Measurements from ENCODE around the gene SORT1. TPM values are rescaled to one million over a fixed set of nuclear protein-coding genes. Genes with fewer than 3 reads are reported as not detected.

Gene SORT1
- total and polyA plus RNA-seq, 7 experiments from 2014 or later: 1.0 to 25.6 (median 1.8) TPM; not detected in 2

DNA sequence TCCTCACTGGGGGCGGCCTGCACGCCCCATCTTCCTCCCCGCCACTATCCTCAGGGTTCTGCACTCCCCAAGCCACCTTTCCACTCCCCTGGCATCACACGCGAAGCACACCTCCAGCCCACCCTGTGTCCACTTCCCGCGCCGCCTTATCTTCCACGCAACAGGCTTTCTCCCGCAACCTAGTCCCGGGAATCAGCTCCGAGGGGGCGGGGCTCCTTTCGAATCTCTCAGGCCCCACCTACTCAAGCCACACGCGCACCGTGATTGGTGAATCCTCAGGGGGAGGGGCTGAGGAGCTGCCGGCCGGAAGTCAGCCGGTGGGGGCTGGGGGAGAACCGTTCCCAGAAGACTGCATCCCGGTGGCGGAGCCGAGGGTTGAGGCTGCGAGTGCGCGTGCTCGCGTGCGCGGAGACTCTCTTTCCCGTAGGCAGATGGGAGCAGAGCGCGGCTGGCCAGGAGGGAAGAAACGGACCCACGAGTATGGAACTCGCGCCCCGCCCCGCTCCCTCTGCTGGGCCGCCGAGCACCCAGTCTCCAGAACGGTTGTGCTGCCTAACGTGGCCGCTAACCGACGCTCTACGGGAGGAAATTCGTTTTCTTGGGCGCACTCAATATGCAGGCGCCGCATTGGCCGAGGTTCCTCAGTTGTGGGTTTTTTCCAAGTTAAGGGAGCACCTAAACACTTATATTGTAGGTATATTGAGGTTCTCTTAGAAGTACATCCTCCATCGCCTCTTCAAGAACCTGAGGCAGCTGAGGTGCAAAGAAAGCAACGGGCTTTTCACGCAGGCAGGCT, 114.6 kb downstream of the SORT1 start, which contains the start of gene PSRC1:
Gene PSRC1 (minus strand): TSS at position 194 of the 796 bp plus-strand sequence.
- Histone ChIP-seq H3K27ac (ENCODE audit: low read depth, low read length) (peak within 1 kb of the TSS; percentile 65), H3K27me3 (ENCODE audit: control insufficient read depth in 2 of 2, insufficient read depth in 2 of 2, low read length in 2 of 2) (no peaks in the 10 kb centered on the region), H3K4me3 (ENCODE audit: low read length) (peak within 1 kb of the TSS; percentile 92), H3K36me3 (ENCODE audit: control insufficient read depth in 2 of 3, insufficient read depth in 3 of 3, low read length in 3 of 3) (no peaks in the 10 kb centered on the region), H3K9me3 (ENCODE audit: control insufficient read depth in 2 of 3, low read length in 3 of 3) (no peaks in the 10 kb centered on the region), H3K4me1 (ENCODE audit: control insufficient read depth in 2 of 2, insufficient read depth in 2 of 2, low read length in 2 of 2) (peaks cover 8 to 11% of the 10 kb centered on the region in 2 donors)
- Mint-ChIP-seq H3K27ac (peak within 1 kb of the TSS; percentile 55 to 94 (median 88)), H3K36me3 (peaks cover 0 to 9% (median 0%) of the 10 kb centered on the region in 5 donors), H3K4me3 (peak within 1 kb of the TSS; percentile 89 to 99 (median 96)), H3K9me3 (no peaks in the 10 kb centered on the region), H3K4me1 (peaks cover 6 to 29% (median 14%) of the 10 kb centered on the region in 7 donors), H3K27me3 (peaks cover 0 to 8% (median 0%) of the 10 kb centered on the region in 5 donors)
- POLR2A ChIA-PET: interaction anchor here (1.3 to 1.7 kb wide), 5 partner anchors 69 to 751 kb away, joined by 4 to 5 read pairs (median 4); partner anchors contain the start of genes SARS1 and STRIP1
- ATAC-seq (peak; percentile 98), DNase-seq (peak; percentile 78 to 94 (median 88))
- intact Hi-C loops (cut with micrococcal nuclease): loop anchor here (1.0 to 10.0 kb wide), 11 partner anchors 20 to 338 kb away; partner anchors contain the start of genes ATXN7L2 (in 2 of the 2), CELSR2 (in 2 of the 2), SARS1 (in 2 of the 2) and CLCC1 (in 1 of the 2)
- CTCF ChIA-PET: interaction anchor here (0.7 to 4.5 kb wide), 8 partner anchors 9 to 249 kb away, joined by 3 to 22 read pairs (median 4); no protein-coding TSS in a partner anchor

DNA sequence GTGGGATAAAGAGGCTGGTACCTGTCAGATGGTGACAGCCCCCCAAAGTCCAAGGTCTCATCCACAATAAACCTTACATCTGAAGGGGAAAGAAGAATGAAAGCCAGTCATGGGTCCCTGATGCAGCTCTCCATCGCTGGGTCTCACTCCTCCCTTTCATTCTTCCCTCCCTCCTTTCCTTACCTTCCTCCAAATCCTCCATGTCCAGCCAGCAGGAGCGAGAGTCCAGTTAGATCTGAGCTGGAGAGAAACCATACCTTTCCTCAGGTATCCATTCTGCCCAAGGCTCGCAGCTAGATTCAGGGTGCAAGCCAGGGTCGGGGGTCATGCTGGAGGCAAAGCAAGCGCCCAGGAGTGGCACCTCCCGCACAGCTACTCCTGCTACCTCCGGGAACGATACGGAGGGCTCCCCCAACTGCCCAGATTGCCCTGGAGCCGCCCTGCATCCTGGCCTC, 115.2 kb downstream of the SORT1 start:
- no peak for ATAC-seq
- POLR2A ChIA-PET: interaction anchor here (1.3 to 1.7 kb wide), 5 partner anchors 69 to 752 kb away, joined by 4 to 5 read pairs (median 4); partner anchors contain the start of genes SARS1 and STRIP1
- Histone ChIP-seq H3K9me3 (ENCODE audit: control insufficient read depth in 2 of 3, low read length in 3 of 3) (no peaks in the 10 kb centered on the region), H3K27ac (ENCODE audit: low read depth, low read length) (peak overlapping the region; percentile 65), H3K27me3 (ENCODE audit: control insufficient read depth in 2 of 2, insufficient read depth in 2 of 2, low read length in 2 of 2) (no peaks in the 10 kb centered on the region), H3K36me3 (ENCODE audit: control insufficient read depth in 2 of 3, insufficient read depth in 3 of 3, low read length in 3 of 3) (no peaks in the 10 kb centered on the region), H3K4me3 (ENCODE audit: low read length) (peak overlapping the region; percentile 92), H3K4me1 (ENCODE audit: control insufficient read depth in 2 of 2, insufficient read depth in 2 of 2, low read length in 2 of 2) (peaks cover 8 to 11% of the 10 kb centered on the region in 2 donors)
- Mint-ChIP-seq H3K36me3 (peaks cover 0 to 9% (median 0%) of the 10 kb centered on the region in 5 donors), H3K9me3 (no peaks in the 10 kb centered on the region), H3K27me3 (peaks cover 0 to 4% (median 0%) of the 10 kb centered on the region in 5 donors), H3K4me1 (peaks cover 6 to 31% (median 14%) of the 10 kb centered on the region in 7 donors), H3K27ac (peak overlapping the region in 7 of 9 donors; percentile 55 to 93 (median 78)), H3K4me3 (peak overlapping the region; percentile 89 to 99 (median 96))
- intact Hi-C loops (cut with micrococcal nuclease): loop anchor here in 1 of 2 donors (2.0 to 10.0 kb wide), 2 partner anchors 318 to 338 kb away; partner anchors contain the start of gene CLCC1
- no peak for DNase-seq
- CTCF ChIA-PET: interaction anchor here (0.7 to 4.5 kb wide), 6 partner anchors 20 to 250 kb away, joined by 3 to 22 read pairs (median 4); no protein-coding TSS in a partner anchor

- no peaks in the 10 kb centered on the region for H3K27me3 ChIP-seq (ENCODE audit: control insufficient read depth in 2 of 2, insufficient read depth in 2 of 2, low read length in 2 of 2)
- peaks cover 6 to 36% (median 18%) of the 10 kb centered on the region in 7 donors for H3K4me1 Mint-ChIP-seq
- H3K4me1 ChIP-seq (ENCODE audit: control insufficient read depth in 2 of 2, insufficient read depth in 2 of 2, low read length in 2 of 2): peaks cover 8 to 11% of the 10 kb centered on the region in 2 donors
- ChIA-PET CTCF (interaction anchor here (1.0 to 5.5 kb wide), 5 partner anchors 110 to 250 kb away, joined by 4 to 62 read pairs (median 11); partner anchors contain the start of gene SORT1), POLR2A (interaction anchor here (1.3 to 1.7 kb wide), 3 partner anchors 144 to 201 kb away, joined by 4 read pairs; no protein-coding TSS in a partner anchor)
- peaks cover 0 to 9% (median 0%) of the 10 kb centered on the region in 5 donors for H3K36me3 Mint-ChIP-seq
- DNase-seq (no peak), ATAC-seq (no peak)
- no peak overlapping the region for H3K4me3 ChIP-seq (ENCODE audit: low read length)
- peaks cover 0 to 4% (median 0%) of the 10 kb centered on the region in 5 donors for H3K27me3 Mint-ChIP-seq
- H3K36me3 ChIP-seq (ENCODE audit: control insufficient read depth in 2 of 3, insufficient read depth in 3 of 3, low read length in 3 of 3): no peaks in the 10 kb centered on the region
- no peaks in the 10 kb centered on the region for H3K9me3 ChIP-seq (ENCODE audit: control insufficient read depth in 2 of 3, low read length in 3 of 3)
- H3K27ac ChIP-seq (ENCODE audit: low read depth, low read length): no peak overlapping the region
- H3K9me3 Mint-ChIP-seq: no peaks in the 10 kb centered on the region
- intact Hi-C loops (cut with micrococcal nuclease): loop anchor here in 1 of 2 donors (2.0 to 10.0 kb wide), 2 partner anchors 317 to 339 kb away; partner anchors contain the start of gene CLCC1
- H3K27ac Mint-ChIP-seq: peak overlapping the region in 2 of 9 donors; percentile 70 to 78
- H3K4me3 Mint-ChIP-seq: peak overlapping the region; percentile 89 to 99 (median 96)
Measured at GRCh38 chr1:109281680-109282496, 115.8 kb downstream of the SORT1 start.

DNA sequence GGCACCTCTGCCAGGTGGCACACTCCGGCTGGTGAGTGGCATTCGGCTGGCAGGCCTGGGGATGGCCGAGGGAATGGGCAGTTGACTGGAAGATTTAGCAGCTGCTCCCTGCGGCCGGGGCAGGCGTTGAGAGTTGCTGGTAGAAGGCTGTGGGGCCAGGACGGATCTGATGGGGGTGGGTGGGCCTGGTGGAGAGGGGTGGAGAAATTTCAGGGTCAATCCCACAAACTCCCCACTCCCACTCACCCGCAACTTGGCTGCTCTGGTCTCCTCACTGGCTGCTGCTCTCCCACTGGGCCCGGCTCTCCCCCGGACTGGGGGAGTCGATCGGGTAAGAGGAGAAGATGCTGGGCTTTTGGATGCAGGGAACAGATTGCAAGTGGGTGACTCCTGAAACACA, 116.9 kb downstream of the SORT1 start:
- H3K4me1 ChIP-seq (ENCODE audit: control insufficient read depth in 2 of 2, insufficient read depth in 2 of 2, low read length in 2 of 2): peaks cover 8 to 11% of the 10 kb centered on the region in 2 donors
- Mint-ChIP-seq H3K27me3 (peaks cover 0 to 1% (median 0%) of the 10 kb centered on the region in 5 donors), H3K27ac (no peak overlapping the region), H3K36me3 (peaks cover 0 to 9% (median 0%) of the 10 kb centered on the region in 5 donors), H3K4me1 (peaks cover 6 to 36% (median 18%) of the 10 kb centered on the region in 7 donors), H3K4me3 (no peak overlapping the region), H3K9me3 (no peaks in the 10 kb centered on the region)
- no peaks in the 10 kb centered on the region for H3K9me3 ChIP-seq (ENCODE audit: control insufficient read depth in 2 of 3, low read length in 3 of 3)
- DNase-seq: no peak
- no peaks in the 10 kb centered on the region for H3K27me3 ChIP-seq (ENCODE audit: control insufficient read depth in 2 of 2, insufficient read depth in 2 of 2, low read length in 2 of 2)
- ATAC-seq: no peak
- intact Hi-C loops (cut with micrococcal nuclease): loop anchor here in 1 of 2 donors (10.0 kb wide), 1 partner anchor 316 kb away; the partner anchor contains the start of gene CLCC1
- no peak overlapping the region for H3K27ac ChIP-seq (ENCODE audit: low read depth, low read length)
- ChIA-PET CTCF (interaction anchor here (4.5 to 5.5 kb wide), 2 partner anchors 117 to 251 kb away, joined by 22 to 62 read pairs; partner anchors contain the start of gene SORT1), POLR2A (no interaction called here)
- H3K4me3 ChIP-seq (ENCODE audit: low read length): no peak overlapping the region
- H3K36me3 ChIP-seq (ENCODE audit: control insufficient read depth in 2 of 3, insufficient read depth in 3 of 3, low read length in 3 of 3): no peaks in the 10 kb centered on the region

- H3K4me3 Mint-ChIP-seq: no peak overlapping the region
- peak overlapping the region in 3 of 9 donors; percentile 12 to 49 (median 15) for H3K27ac Mint-ChIP-seq
- no peak for DNase-seq
- H3K9me3 Mint-ChIP-seq: no peaks in the 10 kb centered on the region
- ChIA-PET CTCF (interaction anchor here (0.7 to 5.5 kb wide), 4 partner anchors 19 to 252 kb away, joined by 3 to 62 read pairs (median 19); partner anchors contain the start of gene SORT1), POLR2A (interaction anchor here (0.7 to 0.8 kb wide), 2 partner anchors 219 to 1370 kb away, joined by 3 to 6 read pairs; no protein-coding TSS in a partner anchor)
- H3K4me1 ChIP-seq (ENCODE audit: control insufficient read depth in 2 of 2, insufficient read depth in 2 of 2, low read length in 2 of 2): peaks cover 8 to 11% of the 10 kb centered on the region in 2 donors
- no peak overlapping the region for H3K4me3 ChIP-seq (ENCODE audit: low read length)
- no peak overlapping the region for H3K27ac ChIP-seq (ENCODE audit: low read depth, low read length)
- no peak for ATAC-seq
- no peaks in the 10 kb centered on the region for H3K36me3 ChIP-seq (ENCODE audit: control insufficient read depth in 2 of 3, insufficient read depth in 3 of 3, low read length in 3 of 3)
- peaks cover 6 to 36% (median 18%) of the 10 kb centered on the region in 7 donors for H3K4me1 Mint-ChIP-seq
- no peaks in the 10 kb centered on the region for H3K27me3 Mint-ChIP-seq
- H3K9me3 ChIP-seq (ENCODE audit: control insufficient read depth in 2 of 3, low read length in 3 of 3): no peaks in the 10 kb centered on the region
- H3K36me3 Mint-ChIP-seq: peaks cover 0 to 9% (median 0%) of the 10 kb centered on the region in 5 donors
- intact Hi-C loops (cut with micrococcal nuclease): loop anchor here in 1 of 2 donors (10.0 kb wide), 1 partner anchor 315 kb away; the partner anchor contains the start of gene CLCC1
- H3K27me3 ChIP-seq (ENCODE audit: control insufficient read depth in 2 of 2, insufficient read depth in 2 of 2, low read length in 2 of 2): no peaks in the 10 kb centered on the region
Measured at GRCh38 chr1:109279615-109280278, 118.0 kb downstream of the SORT1 start.
